SJCRH30 (cell line): ENCODE data around the gene ZNF524. TPM values are rescaled to one million over a fixed set of nuclear protein-coding genes. Genes with fewer than 3 reads are reported as not detected.

Experiments used
- DNase-seq, 2 experiments: peaks; one replicate each; pipeline ENCODE4 v3.0.0-alpha.2; 2015 to 2020
- H3K27ac ChIP-seq: fragments of 250-450 bp; sonication (Bioruptor Pico); 2 replicates; pipeline ENCODE4 v1.5.1; 2020; ENCODE audit warnings: mild to moderate bottlenecking, moderate library complexity
- H3K27me3 ChIP-seq: fragments of 250-450 bp; sonication (Bioruptor Pico); 2 replicates; pipeline ENCODE4 v1.5.1; 2020; ENCODE audit warnings: mild to moderate bottlenecking, moderate library complexity
- H3K36me3 ChIP-seq: fragments of 250-450 bp; sonication (Bioruptor Pico); 2 replicates; pipeline ENCODE4 v1.5.1; 2020; ENCODE audit warnings: mild to moderate bottlenecking, moderate library complexity
- H3K4me1 ChIP-seq: fragments of 250-450 bp; sonication (Bioruptor Pico); 2 replicates; pipeline ENCODE4 v1.5.1; 2020; ENCODE audit warnings: mild to moderate bottlenecking, moderate library complexity
- H3K4me3 ChIP-seq: fragments of 250-450 bp; sonication (Bioruptor Pico); 2 replicates; pipeline ENCODE4 v1.5.1; 2020; ENCODE audit warnings: mild to moderate bottlenecking, moderate library complexity
- H3K9me3 ChIP-seq: fragments of 250-450 bp; sonication (Bioruptor Pico); replicated peaks from 2 replicates; pipeline ENCODE4 v1.5.1; 2020; ENCODE audit warnings: mild to moderate bottlenecking, moderate library complexity
- total RNA-seq: library from RNA; depleted of rRNA; stranded (reverse); fragments of >200 nt; shearing (Covaris generic); gene quantifications from 2 replicates; pipeline ENCODE4 v1.2.3, GENCODE V29; 2014; rRNA removed

The ZNF524 gene
- total RNA-seq, 1 experiment from 2014 or later, result 3.2 TPM

DNA sequence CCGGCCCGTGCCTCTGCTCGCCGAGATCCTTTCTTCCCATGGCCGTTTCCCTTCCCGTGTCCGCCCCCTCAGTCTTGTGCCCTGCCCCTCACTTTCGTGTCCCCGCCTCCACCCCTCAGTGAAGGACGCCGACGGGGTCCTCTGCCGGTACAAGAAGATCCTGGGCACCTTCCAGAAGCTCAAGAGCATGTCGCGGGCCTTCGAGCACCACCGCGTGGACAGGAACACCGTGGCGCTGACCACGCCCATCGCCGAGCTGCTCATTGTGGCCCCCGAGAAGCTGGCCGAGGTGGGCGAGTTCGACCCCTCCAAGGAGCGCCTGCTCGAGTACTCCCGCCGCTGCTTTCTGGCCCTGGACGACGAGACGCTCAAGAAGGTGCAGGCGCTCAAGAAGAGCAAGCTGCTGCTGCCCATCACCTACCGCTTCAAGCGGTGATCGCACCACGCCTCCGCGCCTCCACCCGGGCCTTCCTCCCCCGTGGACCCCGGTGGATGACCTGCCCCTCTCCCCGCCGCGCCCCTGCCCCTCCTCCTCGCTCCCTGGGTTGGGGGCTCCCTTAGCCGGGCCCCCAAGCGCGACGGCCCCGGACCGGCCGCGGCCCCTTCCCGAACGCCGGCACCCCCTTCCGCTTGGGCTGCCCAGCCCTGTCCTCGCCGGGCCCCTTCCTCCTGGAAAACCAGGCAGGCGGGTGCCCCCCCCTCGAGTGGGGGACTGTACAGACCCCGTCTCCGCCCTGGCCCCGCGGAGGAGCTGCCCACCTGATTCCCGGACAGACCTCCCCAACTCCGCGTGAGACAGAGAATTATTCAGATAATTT lies 52.4 kb downstream of the ZNF524 start:
- Histone ChIP-seq H3K9me3 (no peaks in the 10 kb centered on the region), H3K36me3 (peaks cover 7% of the 10 kb centered on the region; the same call in 1 of the 2 replicates), H3K27ac (no peak overlapping the region), H3K27me3 (no peaks in the 10 kb centered on the region), H3K4me3 (no peak overlapping the region), H3K4me1 (0 out of 2 replicates have a peak, but pooled peaks cover 5% of the 10 kb centered on the region)
- no peak for DNase-seq

Other genes with a start within 250 kb of the ZNF524 start
- gene COX6B2, start 245.6 kb upstream of the ZNF524 start, total RNA-seq, result 0.45 TPM in 1 of 2 replicates, not detected in the other
- not detected in 2 replicates for gene GARIN5B, start 237.0 kb upstream of the ZNF524 start, total RNA-seq
- 16.7 and 17.8 TPM in 2 replicates for gene IL11, start 229.8 kb upstream of the ZNF524 start, total RNA-seq
- not detected in 2 replicates for gene TMEM190, start 223.5 kb upstream of the ZNF524 start, total RNA-seq
- 0.14 and 0.25 TPM in 2 replicates for gene TMEM238, start 216.0 kb upstream of the ZNF524 start, total RNA-seq
- gene RPL28, start 214.4 kb upstream of the ZNF524 start, total RNA-seq, result 612 and 617 TPM in 2 replicates
- 509 and 566 TPM in 2 replicates for gene UBE2S, start 192.5 kb upstream of the ZNF524 start, total RNA-seq
- not detected in 2 replicates for gene SHISA7, start 157.0 kb upstream of the ZNF524 start, total RNA-seq
- gene ISOC2, start 138.6 kb upstream of the ZNF524 start, total RNA-seq, result 63.2 and 70.8 TPM in 2 replicates
- gene C19orf85, start 135.5 kb upstream of the ZNF524 start, total RNA-seq, result not detected in 2 replicates
- gene ZNF628, start 123.7 kb upstream of the ZNF524 start, total RNA-seq, result 2.9 and 3.6 TPM in 2 replicates
- gene NAT14, start 115.1 kb upstream of the ZNF524 start, total RNA-seq, result 22.1 and 25.9 TPM in 2 replicates
- gene SSC5D, start 111.9 kb upstream of the ZNF524 start, total RNA-seq, result 3.1 and 3.8 TPM in 2 replicates
- gene SBK2, start 63.2 kb upstream of the ZNF524 start, total RNA-seq, result 6.8 and 6.9 TPM in 2 replicates
- gene SBK3, start 54.7 kb upstream of the ZNF524 start, total RNA-seq, result 0.30 and 0.87 TPM in 2 replicates
- gene ZNF579, start 19.4 kb upstream of the ZNF524 start, total RNA-seq, result 5.4 and 7.5 TPM in 2 replicates
- gene FIZ1, start 771 bp upstream of the ZNF524 start, total RNA-seq, result 7.9 and 10.3 TPM in 2 replicates
- 1.7 and 2.0 TPM in 2 replicates for gene ZNF865, start 5.4 kb downstream of the ZNF524 start, total RNA-seq
- 2.7 and 3.1 TPM in 2 replicates for gene ZNF784, start 24.3 kb downstream of the ZNF524 start, total RNA-seq
- 7.9 and 8.0 TPM in 2 replicates for gene ZNF580, start 40.7 kb downstream of the ZNF524 start, total RNA-seq
- gene ZNF581, start 43.4 kb downstream of the ZNF524 start, total RNA-seq, result 17.9 and 18.7 TPM in 2 replicates
- gene CCDC106, start 47.9 kb downstream of the ZNF524 start, total RNA-seq, result 9.7 and 10.8 TPM in 2 replicates
- 131 and 136 TPM in 2 replicates for gene U2AF2, start 54.7 kb downstream of the ZNF524 start, total RNA-seq
- 45.6 and 59.8 TPM in 2 replicates for gene EPN1, start 74.9 kb downstream of the ZNF524 start, total RNA-seq
- gene NLRP9, start 138.1 kb downstream of the ZNF524 start, total RNA-seq, result 0.02 TPM in 1 of 2 replicates, not detected in the other
- gene RFPL4A, start 158.8 kb downstream of the ZNF524 start, total RNA-seq, result 1.1 TPM in 2 replicates
- 0.61 and 1.1 TPM in 2 replicates for gene RFPL4AL1, start 168.8 kb downstream of the ZNF524 start, total RNA-seq
- 4.6 and 4.9 TPM in 2 replicates for gene NLRP11, start 231.7 kb downstream of the ZNF524 start, total RNA-seq
- gene NLRP4, start 236.3 kb downstream of the ZNF524 start, total RNA-seq, result not detected in 2 replicates